HG03520 (cell line): ENCODE data around the gene BLCAP.
"Not testable (repeated sequence)": the region's sequence is repeated elsewhere in the genome, so short reads cannot be mapped to it uniquely, and the experiment has no call there.

Source experiments
- ATAC-seq: cut with Tn5 transposase; IDR thresholded peaks from one replicate; pipeline ENCODE4 v1.9.1; 2021; ENCODE audit warnings: mild to moderate bottlenecking, moderate library complexity; ENCODE audit not compliant: unreplicated experiment

The BLCAP gene

GRCh38 chr20:37527638-37528445, at the start of gene BLCAP:
TSS of gene BLCAP (minus strand) at chr20:37527876. CDS start at chr20:37519174, 8,702 bp downstream.
- peak; percentile 49 for ATAC-seq

- not testable (repeated sequence) for ATAC-seq
These were observed 49.8 kb upstream of the BLCAP start for GRCh38 chr20:37577436-37577835.

GRCh38 chr20:37576911-37577310, 49.2 kb upstream of the BLCAP start:
- no peak for ATAC-seq

- no peak for ATAC-seq
These were observed 48.2 kb upstream of the BLCAP start for GRCh38 chr20:37575884-37576283.

GRCh38 chr20:37574199-37574890, 46.7 kb upstream of the BLCAP start:
- no peak for ATAC-seq

GRCh38 chr20:37573626-37574198, 46.0 kb upstream of the BLCAP start:
- no peak for ATAC-seq

- no peak for ATAC-seq
These were observed 43.4 kb upstream of the BLCAP start for GRCh38 chr20:37571033-37571432.

GRCh38 chr20:37570419-37570818, 42.7 kb upstream of the BLCAP start:
- no peak for ATAC-seq

- ATAC-seq: no peak
These were observed 40.3 kb upstream of the BLCAP start for GRCh38 chr20:37567671-37568588.

GRCh38 chr20:37567331-37567665, 39.6 kb upstream of the BLCAP start:
- no peak for ATAC-seq

GRCh38 chr20:37566590-37567330, 39.1 kb upstream of the BLCAP start:
- no peak for ATAC-seq

- no peak for ATAC-seq
These were observed 37.6 kb upstream of the BLCAP start for GRCh38 chr20:37565134-37565811.

GRCh38 chr20:37564388-37565133, 36.9 kb upstream of the BLCAP start:
- no peak for ATAC-seq

GRCh38 chr20:37564016-37564387, 36.3 kb upstream of the BLCAP start:
- no peak for ATAC-seq

- no peak for ATAC-seq
These were observed 35.2 kb upstream of the BLCAP start for GRCh38 chr20:37562695-37563480.

- no peak for ATAC-seq
These were observed 33.0 kb upstream of the BLCAP start for GRCh38 chr20:37560629-37561028.

GRCh38 chr20:37559312-37560027, 31.8 kb upstream of the BLCAP start:
- ATAC-seq: no peak

- no peak for ATAC-seq
These were observed 31.1 kb upstream of the BLCAP start for GRCh38 chr20:37558779-37559178.
